Stimulated activated CD4-positive, alpha-beta T cell treated with anti-CD3 and anti-CD28 coated beads, Interleukin-4, amount 100 ng/mL, for 48 hours (primary cell): ENCODE results near the gene PIK3R4.

Experiments
- DNase-seq, 2 donors: peaks; one replicate each; pipeline ENCODE4 v3.0.0-alpha.2; 2020; ENCODE audit warnings: low read depth in 2 of 2

The PIK3R4 gene

DNA sequence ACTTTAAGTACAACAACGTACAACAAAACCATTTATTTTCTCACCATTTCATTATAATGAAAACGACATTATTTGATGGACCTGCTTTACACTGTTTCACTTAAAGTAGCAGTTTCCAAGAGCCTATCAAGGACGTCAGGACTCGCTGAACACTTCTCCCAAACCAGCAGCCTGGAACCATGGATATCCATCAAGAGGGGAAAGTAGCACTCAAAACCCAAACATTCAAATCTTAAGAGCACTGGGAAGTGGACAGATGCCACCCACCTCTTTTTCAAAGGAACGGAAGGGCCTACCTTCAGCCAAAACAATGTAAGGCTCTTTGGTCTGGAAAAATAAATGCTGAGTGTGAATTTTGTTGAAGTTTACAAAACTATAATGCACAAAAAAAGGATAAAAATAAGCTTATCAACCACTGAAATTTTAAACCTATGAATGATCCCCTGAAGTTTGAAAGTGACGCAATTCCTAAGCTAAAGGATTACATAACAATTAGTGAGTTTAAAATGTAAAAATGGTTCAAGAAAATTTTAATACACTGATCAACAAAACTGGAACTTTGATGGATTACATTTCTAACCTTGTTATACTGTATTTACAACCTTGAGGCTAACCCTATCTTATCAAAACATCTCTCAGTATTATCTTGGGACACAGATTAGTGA, 4.6 kb downstream of the PIK3R4 start:
- DNase-seq, result no peak

DNA sequence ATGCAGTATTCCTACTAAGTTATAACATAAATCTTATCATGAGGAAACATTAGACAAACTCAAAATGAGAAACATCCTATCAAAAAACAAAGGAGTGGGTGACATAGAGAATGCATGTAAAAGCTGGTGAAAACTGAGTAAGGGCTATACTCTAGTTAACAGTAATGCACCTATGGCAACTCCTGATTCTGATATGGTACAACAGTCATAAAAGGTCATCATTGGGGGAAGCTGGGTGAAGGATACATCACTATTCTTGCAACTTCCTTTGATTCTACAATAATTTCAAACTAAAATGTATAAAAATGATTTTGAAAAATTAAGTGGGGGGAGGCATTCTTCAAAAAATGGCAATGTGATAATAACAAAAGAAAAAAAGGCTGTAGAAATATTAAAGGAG, 6.8 kb downstream of the PIK3R4 start:
- DNase-seq, result no peak

DNA sequence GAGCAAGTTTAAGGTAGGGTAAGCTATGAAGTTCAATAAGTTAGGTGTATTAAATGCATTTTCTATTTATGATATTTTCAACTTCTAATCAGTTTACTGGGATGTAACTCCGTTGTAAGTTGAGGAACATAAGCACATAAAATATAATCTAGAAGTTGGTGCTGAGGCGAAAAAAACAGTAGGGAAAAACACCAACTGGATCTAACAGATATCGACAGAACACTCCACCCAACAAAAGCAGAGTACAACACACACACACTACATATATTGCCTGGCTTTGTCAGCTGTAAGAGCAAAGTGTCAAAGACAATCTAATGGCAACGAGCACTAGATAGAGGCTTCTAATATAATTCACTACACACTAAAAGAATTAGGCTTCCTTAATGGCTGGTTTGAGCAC, 8.4 kb downstream of the PIK3R4 start:
- no peak for DNase-seq

DNA sequence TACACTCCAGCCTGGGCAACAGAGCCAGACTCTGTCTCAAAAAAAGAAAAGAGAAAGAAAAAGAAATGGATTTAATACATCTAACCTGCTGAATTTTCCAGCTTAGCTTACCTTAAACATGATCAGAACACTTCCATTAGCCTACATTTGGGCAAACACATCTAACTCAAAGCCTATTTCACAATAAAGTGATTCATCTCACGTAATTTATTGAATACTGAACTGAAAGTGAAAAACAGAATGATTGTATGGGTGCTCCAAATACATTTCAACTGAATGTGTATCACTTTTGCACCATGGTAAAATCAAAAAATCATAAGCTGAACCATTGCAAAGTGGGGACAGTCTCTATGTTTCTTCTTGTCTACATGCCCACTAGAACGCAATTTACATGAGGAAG, 9.0 kb downstream of the PIK3R4 start:
- DNase-seq, result no peak

DNA sequence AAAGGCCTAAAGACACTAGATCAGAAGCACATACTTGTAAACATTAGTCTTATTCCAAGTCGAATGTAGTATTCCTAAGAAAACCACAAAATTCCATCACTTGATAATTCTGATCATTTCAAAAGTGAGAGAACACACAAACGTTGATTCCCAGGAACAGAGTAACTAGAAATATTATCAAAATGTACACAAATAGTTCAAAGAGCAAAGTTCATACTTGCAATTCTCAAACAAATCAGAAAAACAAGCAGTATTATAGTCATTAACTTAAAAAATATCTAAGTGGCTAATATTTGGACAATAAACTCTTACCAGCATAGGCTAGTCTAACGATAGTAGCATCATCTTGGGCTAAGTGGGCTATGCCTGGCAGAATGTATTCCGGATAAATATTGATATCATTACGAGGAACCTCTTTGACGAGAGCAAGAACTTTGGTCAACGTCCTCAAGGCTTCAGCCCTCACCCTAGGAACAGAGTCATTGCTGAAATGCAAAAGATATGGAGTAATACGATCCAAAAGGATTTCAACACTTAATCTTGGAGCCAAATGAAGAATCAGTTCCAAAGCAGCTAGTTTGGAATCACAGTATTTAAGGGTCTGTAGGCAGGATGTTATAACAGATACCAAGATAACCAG, 13.3 kb downstream of the PIK3R4 start:
- DNase-seq, result no peak

DNA sequence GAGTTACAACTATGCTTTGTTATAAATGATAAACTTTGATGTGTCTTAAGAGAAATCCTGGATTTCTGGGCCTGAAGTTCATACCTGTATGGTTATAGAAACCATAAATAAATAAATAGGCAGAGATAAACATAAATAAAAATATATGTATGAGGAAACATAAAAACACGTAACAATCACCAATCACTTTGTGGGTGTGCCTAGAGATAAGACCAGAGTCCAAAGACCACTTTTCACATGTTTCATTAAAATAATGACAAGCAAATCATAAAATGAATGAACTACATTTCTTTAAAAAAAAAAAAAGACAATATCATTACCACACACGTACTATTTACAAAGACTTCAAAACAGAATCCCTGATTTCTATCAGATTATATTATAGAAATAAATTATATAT, 14.1 kb downstream of the PIK3R4 start:
- DNase-seq, result no peak

DNA sequence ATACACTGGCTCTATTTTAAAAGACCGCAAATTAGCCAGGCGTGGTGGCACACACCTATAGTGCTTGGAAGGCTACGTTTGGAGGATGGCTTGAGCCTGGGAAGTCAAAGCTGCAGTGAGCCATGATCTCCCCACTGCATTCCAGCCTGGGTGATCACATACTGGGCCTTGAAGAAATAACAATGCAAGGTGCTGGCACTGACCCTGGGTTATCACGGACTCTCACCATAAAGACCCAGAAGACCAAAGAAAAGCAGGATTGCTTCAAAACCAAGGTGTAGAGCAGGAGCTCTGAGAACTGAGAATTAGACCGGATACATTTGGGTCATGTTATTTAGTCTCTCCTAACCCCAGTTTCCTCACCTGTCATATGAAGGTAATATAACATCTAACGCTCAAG, 14.8 kb downstream of the PIK3R4 start:
- DNase-seq, result no peak

DNA sequence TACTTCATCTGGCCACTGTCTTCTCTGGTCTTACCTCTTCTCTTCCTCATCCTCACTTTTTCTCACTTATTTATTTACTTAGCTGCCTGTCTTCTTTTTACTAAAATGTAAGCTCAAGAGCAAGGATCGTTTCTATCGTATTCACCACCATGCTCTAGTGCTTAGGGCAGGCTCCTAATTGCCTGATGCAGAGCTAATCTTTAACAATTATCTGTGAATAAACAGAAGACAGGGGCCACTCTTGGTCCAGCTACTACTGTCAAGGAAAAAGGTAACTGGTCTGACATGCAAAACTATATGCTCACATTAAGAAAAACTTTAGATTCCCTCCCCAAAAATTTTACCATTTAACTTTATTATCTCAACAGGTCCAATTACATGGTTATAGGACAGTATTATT, 17.5 kb downstream of the PIK3R4 start:
- no peak for DNase-seq

DNA sequence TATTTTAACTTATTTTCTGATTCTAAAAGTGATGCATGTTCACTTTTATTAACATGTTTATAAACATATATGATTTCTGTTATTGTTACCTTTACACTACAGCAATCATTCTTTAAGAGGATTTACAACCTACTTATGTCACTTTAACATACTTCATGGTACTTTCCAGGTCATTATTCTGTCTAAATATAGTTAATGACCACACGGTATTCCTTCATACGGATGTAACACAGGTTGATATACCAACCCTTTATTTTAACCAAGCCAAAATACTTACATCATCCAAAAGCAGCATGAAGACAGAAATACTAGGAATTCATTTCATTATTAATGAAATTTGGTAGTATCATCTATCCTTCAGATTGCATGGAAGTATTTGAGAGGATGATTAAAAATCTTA, 18.6 kb downstream of the PIK3R4 start:
- no peak for DNase-seq

DNA sequence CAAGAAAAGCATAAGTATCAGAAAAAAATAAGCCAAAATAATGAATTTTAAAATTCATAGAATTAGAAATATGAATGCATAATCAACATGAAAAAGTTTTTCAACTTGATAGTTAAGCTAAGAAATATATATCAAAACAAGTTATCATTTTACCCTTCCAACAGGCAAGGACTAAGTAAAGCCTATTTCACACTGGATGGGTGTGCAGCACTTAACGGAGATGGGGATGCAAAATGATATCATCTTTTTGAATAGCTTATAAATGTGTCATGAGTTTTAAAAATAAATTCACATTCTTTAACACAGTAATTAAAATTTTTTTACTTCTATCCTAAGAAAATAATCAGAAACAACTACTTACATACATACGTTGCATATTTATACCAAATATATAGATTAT, 20.9 kb downstream of the PIK3R4 start:
- no peak for DNase-seq

DNA sequence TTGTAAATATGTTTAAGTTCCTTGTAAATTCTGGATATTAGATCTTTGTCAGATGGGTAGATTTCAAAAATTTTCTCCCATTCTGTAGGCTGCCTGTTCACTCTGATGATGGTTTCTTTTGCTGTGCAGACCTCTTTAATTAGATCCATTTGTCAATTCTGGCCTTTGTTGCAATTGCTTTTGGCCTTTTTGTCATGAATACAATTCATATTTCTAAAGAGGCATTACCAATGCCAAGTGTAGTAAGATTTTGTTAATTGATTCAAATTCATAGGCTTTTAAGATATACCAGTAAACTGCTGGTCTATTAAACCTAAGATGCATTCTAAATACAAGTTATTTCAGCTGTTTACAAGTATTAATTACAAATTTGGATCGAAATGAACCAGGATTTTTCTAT, 31.0 kb downstream of the PIK3R4 start:
- no peak for DNase-seq

DNA sequence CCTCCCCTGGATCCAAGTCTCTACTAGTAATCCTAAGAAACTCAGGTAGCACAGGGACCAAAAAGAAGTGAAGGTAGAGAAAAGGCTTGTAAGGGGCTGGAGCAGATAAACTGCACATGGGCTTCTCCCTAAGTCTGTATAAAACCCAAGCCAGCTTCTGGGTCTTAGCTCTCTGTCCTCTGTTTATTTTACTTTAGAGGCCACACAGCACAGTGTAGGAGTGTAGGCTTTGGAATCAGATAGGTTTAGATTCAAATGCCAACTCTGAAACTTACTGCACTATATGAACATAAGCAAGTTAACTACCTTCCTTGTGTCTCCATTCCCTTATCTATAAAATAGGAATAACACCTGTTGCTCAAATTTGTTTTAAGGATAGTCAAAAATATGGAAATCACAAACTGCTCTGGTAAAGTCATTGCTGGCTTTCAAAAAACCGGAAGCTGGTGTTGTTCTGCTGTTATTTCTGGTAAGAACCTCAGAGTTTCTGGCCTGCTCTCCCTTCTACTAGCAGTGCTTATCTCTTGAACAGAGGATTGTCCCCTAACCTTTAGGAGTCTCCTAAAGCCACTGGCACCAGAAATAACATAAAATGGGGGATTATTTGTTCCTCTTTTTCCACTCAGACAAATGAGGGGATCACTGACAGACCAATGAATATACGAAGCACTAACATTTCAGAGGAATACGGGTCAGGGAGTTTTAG, 33.8 kb downstream of the PIK3R4 start:
- no peak for DNase-seq

DNA sequence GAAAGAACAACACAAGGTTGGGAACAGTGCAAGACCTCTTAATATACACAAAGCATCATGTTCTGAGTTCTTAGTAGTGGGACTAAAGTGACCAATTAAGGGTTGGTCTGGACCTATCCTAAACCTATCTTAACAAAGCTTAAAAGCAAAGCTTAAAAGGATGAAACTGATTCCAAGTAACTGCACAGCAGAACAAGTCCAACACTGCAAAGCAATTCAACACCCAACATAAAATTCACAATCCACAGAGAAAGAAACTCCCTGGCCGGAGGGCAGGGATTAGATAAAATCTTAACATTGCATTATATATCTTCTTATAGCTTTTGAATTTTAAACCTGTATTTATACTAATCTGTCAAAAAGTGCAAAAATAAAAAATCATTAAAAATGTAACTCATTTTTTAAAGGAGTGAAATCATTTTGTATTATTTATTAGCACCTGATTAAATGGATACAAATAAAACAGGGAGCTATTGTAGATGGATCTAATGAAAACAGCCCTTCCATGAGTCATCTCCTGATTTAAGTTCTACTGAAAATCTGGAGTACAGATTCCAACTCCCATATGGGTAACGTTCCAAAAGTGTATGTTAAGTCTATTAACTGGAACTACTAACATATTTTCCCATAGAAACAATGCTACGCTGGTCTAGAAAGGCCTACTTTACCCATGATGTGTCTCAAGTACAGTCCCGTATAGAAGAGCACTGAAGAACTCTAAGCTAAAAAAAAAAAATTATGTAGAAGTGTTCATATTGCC, 34.9 kb downstream of the PIK3R4 start:
- no peak for DNase-seq

DNA sequence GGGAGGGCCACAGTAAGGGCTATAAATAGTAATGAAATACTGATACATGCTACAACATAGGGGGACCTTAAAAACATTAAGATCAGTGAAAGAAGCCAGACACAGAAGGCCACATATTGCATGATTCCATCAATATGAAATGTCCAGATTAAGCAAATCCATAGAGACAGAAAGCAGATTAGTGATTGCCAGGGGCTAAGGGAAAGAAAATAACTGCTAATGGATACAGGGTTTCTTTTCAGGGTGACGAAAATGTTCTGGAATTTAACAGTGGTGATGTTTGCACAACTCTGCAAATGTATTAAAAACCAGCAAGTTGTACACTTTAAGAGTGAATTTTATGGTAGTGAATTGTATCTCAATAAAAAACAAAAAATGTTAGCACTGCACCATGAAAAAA, 37.0 kb downstream of the PIK3R4 start:
- no peak for DNase-seq

DNA sequence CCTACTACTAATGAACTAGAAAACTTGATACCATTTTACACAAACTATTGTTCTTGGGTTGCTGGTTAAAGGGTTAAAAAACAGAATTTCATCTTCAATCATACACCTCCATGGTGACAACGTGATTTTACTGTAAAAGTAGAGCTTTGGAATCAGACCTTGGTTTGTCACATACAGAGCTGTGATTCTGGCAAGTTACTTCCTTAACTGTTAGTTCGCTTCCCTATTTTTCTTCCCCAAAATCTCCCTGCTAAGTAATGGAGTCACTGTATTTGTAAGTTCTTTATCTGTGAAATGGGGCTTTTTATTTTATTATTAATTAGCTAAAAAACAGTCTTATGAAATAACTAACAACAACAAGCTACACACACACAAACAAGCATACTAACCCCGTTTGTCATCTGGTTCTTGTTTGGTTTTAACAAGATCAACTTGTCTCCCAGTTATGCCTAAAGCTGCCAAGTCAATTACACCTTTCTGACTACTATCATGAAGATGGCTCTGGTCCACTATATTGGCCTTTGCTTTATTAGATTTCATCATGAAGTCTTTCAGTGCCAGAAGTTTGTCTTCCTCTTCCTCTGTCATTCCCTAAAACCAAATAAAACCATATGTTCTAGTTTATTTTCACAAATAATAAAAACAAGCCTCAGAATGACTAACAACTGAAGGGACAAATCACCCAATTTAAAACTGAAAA, 38.6 kb downstream of the PIK3R4 start:
- DNase-seq, result no peak

DNA sequence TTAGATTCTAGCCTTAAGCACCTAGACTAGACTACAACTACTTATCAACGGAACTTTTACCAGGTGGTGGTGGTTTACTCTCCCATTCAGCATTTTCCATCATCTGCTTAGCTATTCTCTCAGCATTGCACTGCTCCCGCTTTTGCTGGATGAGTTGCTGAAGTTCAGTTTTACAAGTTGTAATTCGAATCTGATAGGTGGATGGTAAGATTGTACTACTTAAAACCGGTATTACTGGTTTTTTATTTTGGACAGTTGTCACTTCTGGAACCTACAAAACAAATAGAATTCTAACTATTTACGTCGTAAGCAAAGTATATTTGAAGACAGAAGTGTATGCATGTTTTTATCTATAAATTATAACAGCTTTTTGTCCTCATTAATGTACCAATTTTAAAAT, 41.1 kb downstream of the PIK3R4 start:
- DNase-seq, result no peak

DNA sequence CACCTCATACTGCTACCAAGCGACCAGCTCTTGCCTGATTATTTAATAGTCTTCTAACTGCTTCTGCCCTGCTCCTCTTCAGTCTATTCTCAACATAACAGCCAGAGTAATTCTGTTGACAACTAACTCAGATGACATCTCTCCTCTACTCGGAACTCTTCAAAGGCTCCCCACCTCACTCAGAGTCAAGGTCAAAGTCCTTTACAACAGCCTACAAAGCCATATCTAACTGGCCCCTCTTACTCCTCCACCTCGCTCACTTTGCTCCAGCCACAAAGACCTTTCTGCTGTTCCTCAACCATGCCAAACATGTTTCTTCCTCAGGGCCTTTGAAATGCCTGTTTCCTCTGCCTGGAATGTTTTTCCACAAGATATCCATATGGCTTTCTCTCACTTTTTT, 43.6 kb downstream of the PIK3R4 start:
- no peak for DNase-seq

DNA sequence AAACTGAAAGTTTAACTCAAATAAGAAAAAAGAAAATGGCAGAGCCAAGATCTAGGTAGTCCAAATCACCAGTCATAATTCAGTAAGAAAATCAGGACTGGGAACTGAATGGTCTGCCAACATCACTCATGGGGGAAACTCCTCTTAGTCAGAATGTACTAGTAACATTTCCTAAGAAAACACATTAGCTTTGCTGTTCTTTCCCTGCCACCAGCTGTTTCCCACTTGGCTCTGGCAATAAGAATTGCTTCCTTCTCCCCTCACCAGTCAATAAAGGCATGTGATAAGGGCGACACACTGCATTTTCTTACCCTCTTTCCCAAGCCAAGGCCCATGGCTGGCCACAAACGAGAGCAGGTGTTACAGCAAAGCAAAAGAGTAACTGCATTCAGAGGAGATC, 46.1 kb downstream of the PIK3R4 start:
- DNase-seq, result no peak

DNA sequence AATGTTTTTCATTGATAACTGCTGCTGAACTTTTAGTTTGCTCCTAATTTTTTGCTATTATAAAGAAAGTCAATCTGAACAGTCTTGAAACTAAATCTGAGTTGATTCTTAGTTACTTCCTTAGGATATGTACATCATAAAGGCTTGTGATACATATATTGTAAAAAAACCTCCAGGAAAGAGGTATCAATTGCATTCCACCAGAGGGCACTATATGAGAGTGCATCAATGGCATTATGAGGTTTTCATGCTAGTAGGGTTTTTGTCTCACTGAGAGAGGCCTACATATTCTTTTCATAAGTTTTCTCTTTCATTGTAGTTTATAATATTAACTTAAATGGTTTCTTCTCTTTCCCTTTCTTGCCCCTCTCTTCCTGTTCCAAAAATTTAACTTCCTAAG, 46.9 kb downstream of the PIK3R4 start:
- DNase-seq, result no peak

DNA sequence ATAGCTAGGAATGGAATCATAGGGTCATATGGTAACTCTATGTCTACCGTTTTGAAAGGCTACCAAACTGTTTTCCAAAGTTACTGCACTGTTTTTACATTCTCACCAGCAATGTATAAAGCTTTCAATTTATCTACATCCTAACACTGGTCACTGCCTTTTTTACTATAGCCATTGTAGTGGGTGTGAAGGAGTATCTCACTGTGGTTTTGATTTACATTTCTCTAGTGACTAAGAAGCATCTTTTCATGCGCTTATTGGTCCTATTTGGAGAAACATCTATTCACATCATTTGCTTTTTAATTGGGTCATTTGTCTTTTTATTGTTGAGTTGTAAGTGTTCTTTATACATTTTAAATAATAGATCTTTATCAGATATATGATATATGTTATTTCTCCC, 53.3 kb downstream of the PIK3R4 start:
- no peak for DNase-seq

DNA sequence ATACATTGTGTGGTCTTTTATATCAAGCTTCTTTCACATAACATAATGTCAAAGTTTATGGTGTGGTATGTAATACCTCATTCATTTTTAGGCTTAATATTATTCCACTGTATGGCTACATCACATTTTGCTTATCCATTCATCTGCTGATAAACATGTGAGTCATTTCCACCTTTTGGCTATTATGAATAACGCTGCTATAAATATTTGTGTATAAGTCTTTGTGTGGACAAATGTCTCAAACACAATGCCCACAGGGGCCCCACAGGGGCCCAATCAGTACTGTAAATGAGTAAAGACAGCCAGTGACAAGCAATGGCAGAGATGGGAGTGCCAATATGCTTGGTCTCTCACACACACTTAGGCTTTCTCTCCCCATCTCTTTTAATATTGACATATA, 54.2 kb downstream of the PIK3R4 start:
- no peak for DNase-seq
